NAMALWA (cell line): ENCODE data around the gene TELO2.

Source experiments
- DNase-seq: peaks from one replicate; pipeline ENCODE4 v3.0.0-alpha.2; 2015; ENCODE audit warnings: low spot score

The TELO2 gene

DNA sequence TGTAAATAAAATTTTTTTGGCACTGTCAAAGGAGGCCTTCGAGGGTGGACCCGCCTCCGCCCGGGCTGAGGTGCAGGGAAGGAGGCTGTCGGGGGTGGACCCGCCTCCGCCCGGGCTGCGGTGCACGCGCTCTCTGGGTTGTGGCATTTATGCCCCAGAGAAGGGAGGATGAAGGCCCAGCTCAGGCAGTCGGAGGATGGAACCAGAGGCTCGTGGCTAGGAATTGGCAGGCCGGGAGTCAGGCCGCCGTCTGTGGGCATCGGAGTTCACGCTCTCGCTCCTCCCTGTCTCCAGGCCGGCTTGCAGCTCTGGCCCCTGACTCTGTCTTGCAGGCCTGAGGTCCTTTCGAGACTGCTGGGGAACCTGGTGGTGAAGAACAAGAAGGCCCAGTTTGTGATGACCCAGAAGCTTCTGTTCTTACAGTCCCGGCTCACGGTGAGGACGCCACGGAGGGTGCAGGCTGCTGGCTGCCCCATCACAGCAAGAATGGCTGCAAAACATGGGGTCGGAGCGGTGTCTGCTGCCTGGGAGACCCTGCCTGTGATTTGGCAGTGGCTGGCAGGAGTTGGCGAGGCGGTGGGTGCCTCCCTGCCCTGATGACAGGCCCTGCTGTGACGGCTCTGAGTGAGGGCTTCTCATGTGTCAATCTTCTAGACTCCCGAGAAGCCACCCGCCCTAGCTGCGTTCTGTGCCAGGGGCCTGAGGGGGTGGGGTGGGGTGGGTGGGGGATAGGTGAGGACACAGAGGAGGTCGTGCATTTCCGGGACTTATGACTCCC, 5.9 kb downstream of the TELO2 start:
- no peak for DNase-seq

DNA sequence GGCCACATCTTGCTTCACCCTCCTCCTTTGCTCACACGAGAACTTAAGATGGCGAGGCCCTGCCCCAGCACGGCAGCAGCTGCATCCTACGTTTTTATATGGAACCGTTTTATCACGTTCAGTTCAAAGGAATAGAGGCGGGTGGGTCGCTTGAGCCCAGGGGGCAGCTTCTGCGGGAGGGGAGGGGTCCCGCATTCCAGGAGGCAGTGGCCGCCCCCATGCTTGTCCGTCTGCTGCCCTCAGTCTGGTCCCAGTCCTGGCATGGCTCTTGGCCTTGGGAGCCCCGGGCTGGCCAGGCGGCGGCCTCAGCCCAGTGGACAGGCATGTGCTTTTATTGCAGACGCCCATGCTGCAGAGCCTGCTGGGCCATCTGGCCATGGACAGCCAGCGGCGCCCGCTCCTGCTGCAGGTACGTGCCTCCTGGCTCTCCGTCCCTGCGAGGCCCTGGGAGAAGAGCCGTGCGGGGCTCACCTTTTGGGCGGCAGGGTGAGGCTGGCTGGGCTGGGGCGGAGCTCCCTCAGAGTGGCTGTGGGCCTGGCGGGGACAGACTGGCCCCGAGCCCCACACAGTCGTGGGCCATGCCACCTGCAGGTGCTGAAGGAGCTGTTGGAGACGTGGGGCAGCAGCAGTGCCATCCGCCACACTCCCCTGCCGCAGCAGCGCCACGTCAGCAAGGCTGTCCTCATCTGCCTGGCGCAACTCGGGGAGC, 6.8 kb downstream of the TELO2 start:
- no peak for DNase-seq

DNA sequence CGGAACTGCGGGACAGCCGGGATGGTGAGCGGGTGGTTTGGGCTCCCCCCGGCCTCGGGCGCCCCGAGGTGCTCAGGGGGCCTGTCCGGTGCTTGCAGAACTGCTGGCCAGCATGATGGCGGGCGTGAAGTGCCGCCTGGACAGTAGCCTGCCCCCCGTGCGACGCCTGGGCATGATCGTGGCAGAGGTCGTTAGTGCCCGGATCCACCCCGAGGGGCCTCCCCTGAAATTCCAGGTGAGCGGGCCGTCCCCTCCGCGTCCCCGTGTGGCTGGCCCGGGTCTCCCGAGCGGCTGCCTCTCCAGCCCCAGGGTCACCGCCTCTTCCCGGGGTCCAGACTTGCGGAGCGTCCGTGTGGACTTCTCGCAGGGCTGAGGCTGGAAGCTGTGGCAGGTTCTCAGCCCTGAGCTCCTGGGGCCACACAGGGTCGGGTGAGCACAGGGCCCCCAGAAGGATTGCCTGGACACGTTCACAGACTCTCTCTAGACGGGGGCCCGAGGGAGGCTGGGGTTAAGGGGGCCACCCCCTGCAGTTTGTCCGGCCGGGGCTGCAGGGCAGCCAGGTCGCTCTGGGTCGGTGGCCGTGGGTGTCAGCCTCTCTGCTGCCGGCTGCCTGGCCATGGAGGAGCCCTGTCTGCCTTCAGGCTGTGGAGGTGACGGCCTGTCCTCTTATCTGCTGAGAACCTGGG, 7.4 kb downstream of the TELO2 start:
- DNase-seq, result no peak

DNA sequence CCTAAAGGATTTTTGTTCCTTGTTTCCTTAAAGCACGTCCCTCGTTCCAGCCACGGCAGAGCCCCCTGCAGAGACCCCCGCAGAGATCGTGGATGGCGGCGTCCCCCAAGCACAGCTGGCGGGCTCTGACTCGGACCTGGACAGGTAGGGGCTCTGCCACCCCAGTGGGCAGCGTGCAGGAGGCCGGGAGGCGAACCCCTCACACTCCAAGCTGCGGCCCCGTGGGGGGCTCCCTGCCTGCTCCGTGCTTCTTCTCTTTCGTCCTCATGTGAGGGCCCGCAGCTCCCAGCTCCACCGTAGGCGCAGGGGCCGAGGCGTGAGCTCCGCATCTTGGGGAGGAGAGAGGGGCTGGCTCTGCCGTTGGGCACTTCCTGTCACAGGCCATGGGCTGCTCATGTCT, 8.5 kb downstream of the TELO2 start:
- DNase-seq, result no peak

DNA sequence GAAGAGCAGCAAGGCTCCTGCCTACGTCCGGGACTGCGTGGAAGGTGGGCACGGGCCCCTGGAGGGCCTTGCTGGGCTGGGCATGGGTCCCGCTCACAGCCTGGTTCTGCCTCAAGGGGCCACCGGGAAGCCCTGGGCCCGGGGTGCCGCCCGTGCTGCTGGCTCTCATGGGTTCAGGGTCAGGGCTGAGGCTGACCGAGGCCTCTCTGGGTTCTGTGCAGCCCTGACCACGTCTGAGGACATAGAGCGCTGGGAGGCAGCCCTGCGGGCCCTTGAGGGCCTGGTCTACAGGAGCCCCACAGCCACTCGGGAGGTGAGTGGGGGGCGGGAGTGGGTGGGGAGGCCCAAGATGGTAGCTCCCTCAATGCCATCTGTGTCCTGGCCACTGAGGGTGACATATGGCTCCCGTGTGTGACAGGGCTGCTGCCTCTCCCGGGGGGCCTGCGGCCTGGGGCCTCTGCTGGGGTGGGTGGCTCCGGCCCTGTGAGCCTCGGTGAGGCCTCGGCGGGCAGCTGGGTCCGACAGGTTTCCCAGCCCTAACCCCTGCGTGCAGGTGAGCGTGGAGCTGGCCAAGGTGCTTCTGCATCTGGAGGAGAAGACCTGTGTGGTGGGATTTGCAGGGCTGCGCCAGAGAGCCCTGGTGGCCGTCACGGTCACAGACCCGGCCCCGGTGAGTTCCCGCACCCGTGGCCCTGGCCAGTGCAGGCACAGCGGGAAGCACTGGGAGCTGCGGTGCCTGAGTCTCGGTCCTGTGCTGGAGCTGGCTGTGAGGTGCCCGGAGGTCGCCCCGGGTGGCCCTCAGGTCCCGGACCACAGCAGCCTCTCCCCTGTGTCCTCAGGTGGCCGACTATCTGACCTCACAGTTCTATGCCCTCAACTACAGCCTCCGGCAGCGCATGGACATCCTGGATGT, 9.2 kb downstream of the TELO2 start:
- DNase-seq, result no peak

DNA sequence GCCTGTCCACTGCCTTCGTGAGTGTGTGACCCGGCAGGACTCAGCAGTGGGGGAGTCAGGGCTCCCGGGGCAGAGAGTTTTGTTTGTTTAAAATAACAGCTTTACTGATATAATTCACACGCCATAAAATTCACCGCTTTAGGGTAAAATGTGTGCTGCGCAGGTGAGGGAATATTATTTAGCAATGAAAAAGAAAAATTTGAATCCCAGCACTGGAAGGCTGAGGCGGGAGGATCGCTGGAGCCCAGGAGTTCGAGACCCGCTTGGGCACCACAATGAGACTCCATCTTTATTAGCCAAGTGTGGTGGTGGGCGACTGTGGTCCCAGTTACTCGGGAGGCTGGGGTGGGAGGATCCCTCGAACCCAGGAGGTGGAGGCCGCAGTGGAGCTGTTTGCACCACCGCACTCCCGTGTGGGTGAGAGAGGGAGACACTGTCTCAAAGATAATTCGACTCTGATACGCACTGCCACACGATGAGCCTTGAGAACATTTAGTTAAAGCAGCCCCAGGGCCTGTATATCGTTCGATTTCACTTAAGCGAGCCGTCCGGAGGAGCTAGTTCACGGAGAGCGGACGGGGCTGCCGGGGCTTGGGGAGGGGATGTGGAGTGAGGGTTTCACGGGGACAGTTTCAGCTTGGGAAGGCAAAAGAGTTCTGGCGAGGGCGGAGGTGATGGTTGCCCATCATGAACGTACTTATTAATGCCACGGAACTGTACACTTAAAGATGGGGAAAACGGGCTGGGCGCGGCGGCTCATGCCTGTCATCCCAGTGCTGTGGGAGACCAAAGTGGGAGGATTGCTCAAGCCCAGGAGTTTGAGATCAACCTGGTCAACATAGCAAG, 10.2 kb downstream of the TELO2 start:
- no peak for DNase-seq

DNA sequence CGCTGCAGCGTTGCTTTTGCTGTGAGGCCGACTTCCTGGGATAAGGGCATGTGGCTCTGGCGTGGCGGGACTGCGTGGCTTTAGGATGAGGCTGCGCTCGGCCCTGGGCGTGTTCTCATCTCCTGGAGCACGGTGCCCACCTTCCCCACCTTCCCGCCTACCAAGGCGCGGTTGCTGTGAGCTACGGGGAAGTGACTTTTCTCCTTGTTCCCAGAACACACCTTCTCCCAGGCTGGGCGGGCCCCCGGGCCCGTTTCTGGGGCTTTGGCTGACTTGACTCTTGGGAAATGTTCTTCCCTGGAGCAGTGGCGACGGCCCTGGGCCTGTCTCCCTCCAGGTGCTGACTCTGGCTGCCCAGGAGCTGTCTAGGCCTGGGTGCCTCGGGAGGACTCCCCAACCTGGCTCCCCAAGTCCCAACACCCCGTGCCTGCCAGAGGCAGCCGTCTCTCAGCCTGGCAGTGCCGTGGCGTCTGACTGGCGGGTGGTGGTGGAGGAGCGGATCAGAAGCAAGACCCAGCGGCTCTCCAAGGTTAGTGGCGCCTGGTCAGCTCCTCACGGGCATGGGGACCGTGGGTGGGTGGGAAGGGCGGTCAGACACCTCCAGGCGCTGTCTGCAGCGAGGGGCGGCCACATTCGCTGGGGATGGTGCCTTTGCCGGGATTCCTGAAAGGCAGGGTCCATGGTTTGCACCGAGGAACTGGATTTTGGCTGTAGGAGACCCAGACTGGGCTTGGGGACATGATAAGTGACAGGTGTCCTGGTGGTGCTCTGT, 12.1 kb downstream of the TELO2 start:
- DNase-seq, result no peak

DNA sequence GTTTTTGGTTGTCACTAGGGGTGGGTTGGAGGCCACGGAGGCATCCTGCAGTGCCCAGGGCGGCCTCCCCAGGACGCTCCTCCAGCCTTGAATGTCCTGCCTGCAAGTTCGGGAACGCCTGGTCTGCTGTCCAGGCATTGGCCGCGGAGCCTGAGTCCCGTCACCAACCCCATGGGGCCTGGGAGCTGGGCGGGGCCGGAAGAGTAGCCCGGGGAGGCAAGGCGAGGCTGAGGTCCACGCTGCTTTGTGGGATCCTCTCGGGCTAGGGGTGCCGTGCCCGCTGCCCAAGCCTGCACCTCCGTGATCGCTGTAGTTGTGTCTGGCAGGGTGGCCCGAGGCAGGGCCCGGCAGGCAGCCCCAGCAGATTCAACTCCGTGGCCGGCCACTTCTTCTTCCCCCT, 12.8 kb downstream of the TELO2 start:
- no peak for DNase-seq

DNA sequence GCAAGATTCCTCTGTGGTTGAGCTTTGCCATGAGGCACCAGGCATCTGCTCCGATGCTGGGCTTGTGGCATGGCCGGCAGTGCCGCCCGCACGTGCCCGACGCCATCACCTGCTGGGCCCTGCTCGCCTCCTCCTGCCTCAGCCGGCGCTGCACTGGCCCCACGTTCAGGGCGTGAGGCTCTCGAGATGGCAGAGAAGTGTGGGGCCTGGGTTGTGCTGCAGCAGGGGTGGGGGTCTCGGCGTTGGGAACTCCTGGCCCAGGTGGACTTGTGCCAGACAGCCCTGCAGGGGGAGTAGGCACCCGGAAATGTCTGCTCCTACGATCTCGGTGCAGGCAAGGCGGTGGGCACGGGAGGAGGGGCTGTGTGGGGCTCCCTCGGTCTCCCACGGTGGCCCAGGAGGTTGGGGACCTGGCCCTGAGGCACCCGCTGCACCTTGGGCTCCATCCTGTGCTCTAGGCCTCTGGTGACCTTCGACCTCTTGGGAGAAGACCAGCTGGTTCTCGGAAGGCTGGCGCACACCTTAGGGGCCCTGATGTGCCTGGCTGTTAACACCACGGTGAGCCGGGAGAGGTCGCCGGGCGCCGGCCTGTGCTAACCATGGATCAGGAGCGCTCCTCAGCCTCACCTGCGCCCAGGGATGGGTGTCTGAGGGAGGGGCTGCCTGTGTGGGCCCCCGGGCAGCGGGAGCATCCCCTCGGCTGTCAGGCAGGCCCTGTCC, 13.5 kb downstream of the TELO2 start:
- no peak for DNase-seq

DNA sequence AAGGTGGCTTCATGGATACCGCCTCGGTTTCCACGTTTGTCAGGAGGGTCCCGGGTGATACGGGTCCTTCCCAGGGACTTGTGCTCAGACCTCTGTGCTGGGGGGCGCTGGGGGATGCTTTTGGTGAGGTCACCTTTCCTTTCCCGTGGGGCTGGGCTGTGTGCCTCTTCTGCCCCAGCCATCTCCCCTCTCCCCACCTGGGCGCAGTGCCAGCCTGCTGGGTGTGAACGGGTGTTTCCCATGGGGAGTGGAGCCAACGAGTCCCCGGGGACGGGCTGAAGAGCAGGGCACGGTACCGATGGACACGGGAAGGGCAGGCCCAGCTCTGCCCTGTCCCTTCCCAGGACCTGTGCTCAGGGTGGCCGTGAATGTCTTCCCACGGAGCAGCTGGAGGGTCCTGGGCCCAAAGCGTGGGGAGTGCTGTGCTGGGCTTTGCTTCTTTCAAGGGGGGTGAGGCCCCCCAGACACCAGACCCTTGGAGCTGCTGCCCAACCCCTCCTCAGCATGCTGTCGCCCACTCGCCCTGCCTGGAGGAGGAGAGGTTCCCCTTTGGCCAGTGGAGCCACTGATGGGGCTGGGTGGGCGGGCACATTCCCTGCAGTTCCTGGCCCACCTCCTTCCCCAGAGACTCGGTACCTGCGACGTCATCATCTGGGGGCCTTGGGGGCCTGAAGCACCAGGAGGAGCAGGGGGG, 15.5 kb downstream of the TELO2 start:
- DNase-seq, result no peak

DNA sequence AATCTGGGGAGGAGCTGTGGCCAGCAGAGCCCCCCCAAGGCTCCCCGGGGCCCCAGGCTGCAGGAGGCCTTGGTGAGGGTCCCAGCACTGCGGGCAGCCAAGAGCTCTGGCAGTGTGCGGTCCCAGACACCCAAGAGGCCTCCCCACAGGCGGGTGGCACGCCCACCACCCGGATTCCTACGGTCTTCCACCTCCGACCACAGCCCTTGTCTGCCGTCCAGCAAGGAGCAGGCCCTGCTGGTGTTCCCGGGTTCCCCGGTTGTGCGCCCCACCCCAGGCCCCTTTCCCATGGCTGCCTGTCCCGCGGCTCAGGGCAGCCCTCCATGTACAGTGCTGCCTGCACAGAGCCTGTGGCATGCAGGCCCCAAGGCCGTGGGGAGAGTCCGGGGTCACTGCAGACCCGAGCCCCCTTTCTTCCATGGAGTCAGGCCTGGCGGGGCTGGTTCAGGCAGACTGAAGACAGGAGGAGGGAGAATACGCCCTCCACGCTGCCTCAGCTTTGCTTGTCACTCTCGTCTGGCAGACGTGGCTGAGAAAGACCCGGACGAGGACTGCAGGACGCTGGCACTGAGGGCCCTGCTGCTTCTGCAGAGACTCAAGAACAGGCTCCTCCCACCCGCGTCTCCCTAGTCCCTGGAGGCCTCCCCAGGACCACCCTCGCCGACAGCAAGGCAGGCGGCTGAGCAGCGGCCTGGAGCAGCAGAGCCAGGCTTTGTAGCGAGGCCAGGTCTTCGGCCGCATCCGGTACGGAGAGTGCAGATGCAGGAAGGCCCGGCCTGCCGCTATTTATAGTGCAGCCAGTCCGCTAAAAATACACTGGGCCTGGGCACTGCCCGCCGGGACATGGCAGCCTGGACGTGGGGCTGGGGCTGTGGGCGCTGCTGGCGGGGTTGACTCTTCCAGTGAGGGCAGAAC, 16.4 kb downstream of the TELO2 start:
- DNase-seq, result no peak

DNA sequence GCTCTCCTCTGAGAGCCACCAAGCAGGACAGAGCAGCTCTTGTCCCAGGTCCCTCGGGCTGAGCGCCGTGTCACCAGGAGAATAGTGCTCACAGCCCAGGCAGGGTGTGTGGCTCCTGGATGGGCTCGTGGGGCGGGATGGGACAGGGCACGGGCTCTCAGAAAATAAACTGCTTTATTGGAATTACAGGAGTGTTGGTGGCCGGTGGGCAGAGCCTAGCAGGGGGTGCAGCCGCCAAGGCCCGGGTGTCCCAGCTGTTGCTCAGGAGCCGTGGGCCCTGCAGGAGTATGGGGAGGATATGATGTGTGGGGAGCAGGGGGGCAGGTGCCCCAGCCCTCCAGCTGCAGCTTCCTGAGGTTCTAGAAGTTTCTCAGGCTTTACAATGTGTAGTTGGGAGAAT, 17.1 kb downstream of the TELO2 start:
- DNase-seq, result no peak

DNA sequence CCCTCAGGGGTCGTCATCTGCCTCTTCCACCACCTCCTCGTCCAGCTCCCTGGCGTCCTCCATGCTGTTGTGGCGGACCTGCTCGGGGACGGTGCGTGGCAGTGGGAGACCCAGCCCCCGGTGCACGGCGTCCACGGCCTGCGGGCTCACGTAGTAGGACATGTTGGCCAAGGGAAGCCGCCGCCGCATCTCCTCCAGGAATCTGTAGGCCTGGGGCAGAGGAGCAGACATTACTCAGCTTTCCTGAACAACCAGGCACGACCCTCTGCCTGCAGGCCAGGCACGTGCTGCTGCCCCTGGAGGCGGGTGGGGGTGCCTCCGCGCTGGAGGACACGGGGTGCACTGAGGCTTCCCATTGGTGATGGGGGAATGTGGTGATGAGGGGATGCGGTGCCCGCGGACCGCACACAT, 17.8 kb downstream of the TELO2 start:
- DNase-seq, result no peak

DNA sequence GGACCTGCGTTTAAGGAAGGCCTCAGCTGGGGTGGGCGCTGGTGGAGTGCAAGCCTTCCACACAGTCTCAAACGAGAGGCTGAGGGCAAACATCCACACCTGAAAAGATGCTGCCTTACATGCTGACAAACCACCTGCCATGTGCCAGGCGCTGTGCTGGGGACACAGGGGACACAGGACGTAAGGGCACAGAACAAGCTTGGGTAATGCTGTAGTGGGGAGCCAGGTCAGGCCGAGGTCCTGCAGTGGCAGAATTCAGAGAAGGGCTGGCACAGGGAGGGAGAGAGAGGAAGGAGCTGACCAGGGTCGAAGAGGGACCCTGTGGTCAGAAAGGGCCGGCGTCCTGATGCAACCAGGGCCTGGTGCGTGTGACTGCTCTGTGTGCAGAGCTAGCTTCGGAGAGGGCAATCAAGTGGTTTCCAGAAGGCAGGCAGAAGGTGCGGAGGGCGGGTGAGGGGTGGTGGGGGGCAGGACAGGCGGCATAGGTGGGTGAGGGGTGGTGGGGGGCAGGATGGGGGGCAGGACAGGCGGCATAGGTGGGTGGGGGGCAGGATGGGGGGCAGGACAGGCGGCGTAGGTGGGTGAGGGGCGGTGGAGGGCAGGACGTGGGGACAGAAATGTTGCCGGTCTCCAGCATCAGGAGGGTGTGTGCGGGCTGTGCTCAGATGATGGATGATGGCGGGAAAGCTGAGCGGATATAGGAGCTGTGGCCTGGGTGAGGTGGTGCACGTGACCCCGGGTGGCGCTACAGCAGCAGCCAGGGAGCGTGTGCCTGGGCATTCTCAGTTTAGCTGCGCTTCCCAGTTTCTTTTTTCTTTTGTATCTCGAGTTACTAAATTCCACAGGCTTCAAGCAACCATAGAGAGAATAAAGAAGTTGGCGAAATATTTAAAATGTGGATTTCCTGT, 18.8 kb downstream of the TELO2 start:
- no peak for DNase-seq

DNA sequence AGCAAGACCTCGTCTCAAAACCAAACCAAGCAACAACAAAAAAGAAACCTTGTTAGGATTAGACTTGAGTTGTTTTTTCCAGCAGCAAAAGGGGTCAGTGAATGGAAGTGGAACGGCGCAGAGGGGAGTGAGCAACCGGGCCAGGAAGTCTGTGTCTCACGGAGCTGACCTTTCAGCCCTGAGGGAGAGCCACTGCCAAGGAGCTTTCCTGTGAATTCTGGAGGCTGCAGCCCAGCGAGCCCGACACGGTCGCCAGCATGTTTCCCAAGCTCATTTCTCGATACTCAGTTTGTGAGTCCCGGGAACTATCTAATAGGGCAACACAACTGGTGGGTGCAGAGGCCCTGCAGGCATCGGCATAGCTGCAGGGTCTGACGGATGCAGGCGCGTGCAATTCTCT, 19.6 kb downstream of the TELO2 start:
- no peak for DNase-seq

DNA sequence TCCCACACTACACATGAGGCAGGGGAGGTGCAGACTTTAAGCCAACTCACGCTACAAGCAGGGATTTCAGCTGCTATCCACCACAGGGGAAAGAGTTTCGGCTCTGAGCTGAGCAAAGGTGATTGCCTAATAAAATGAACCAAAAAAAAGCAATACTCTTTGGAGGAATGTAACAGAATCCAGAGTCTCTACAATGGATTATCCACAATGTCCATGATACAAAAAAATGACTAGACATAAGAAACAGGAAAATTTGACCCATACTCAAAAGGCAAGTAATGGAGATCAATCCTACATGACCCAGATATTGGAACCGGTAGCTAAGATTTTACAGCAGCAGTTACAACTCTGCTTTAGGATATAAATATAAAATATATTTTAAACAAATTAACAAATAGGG, 21.3 kb downstream of the TELO2 start:
- no peak for DNase-seq

DNA sequence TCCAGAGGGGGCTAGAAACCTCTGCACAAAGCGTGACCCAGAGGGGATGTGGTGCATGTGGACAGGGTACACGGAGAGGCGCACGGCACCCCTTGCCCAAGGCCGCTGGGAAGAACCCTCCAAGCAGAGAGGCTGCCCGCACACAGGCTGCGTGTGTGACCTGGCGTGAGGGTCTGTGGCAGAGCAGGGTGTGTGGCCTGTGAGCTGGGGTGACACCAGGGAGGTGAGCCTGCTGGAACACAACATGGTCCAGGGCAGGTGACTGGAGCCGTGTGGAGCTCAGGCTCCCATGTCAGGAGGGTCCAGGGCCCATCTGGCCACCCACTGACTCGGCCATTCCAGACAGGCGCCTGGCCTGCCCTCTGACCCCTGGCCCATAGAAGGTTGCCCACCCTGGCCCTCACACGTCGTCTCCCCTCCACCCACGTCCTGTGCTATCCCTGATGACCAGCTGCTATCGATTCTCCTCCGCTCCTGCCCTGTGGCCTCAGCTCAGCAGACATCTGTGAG, 25.5 kb downstream of the TELO2 start:
- DNase-seq, result no peak
